Right kidney (tissue), 1 donor: Measurements from ENCODE around the gene OR1I1.

Source experiments
- DNase-seq: peaks from one replicate; pipeline ENCODE4 v3.0.0-alpha.2; 2016

OR1I1 gene

DNA sequence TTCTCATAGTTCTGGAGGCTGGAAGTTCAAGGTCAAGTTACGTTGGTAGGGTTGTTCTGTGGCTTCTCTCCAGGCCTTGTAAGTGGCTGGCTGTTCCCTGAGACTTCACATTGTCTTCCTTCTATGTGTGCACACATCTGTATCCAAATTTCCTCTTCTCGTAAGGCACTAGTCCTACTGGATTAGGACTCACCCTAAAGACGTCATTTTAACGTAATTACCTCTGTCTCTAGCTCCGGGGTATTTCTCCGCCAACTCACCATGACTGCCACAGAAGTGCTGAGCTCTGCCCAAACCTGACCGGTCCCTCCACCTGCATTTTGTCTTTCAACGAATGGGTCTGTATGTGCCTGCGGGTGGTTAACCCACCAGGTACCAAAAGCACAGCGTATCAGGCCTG is 16.4 kb downstream of the OR1I1 start:
- DNase-seq: no peak

DNA sequence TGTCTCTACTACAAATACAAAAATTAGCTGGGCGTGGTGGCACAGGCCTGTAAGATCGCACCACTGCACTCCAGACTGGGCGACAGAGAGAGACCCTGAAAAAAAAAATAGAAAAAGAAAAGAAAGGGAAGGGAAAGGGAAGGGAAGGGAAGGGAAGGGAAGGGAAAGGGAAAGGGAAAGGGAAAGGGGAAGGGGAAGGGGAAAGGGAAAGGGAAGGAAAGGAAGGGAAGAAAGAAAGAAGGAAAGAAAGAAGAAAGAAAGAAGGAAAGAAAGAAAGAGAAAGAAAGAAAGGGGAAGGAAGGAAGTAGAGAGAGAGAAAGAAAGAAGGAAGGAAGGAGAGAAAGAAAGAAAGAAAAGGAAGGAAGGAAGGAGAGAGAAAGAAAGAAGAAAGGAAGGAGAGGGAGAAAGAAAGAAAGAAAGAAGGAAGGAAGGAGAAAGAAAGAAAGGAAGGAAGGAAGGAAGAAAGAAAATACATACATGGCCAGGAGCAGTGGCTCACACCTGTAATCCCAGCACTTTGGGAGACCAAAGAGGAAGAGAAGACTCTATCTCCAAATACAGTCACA is 17.1 kb downstream of the OR1I1 start:
- DNase-seq: no peak

DNA sequence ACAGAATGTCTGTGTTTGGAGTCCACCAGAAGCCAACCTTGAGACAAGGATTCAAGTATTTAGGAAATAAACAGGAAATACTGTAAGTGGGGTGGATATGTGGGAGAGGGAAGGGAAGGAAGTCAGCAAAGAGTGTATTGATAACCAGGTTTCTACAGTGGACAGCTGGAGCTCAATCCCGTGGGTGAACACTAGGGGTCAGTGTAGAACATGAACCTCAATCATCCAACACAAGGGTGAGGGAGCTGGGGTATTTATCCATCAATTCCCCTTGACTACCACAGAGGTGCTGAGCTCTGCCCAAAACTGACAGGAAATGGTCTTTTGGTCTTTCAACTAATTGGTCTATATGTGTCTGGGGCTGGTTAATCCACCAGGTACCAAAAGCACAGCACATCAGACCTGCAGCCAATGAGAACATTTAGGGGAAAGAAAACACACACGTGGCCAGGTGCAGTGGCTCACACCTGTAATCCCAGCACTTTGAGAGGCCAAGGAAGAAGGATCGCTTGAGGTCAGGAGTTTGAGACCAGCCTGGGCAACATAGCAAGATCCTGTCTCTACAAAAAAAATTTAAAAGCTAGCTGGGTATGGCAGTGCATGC is 19.6 kb downstream of the OR1I1 start:
- DNase-seq: no peak

DNA sequence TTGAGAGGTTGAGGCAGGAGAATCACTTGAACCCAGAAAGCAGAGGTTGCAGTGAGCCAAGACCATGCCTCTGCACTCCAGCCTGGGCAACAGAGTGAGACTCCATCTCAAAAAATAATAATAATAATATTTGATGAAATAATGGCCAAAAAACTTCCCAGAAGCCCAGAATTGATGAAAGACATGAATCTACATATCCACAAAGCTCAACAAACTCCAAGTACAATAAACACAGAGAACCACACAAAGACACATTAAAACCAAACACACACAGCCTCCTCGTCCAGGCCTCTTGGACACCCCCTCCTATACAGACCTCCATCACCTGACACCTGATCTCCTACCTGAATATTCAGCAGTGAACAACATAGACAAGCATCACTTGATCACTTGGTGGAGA is 22.0 kb downstream of the OR1I1 start:
- no peak for DNase-seq

DNA sequence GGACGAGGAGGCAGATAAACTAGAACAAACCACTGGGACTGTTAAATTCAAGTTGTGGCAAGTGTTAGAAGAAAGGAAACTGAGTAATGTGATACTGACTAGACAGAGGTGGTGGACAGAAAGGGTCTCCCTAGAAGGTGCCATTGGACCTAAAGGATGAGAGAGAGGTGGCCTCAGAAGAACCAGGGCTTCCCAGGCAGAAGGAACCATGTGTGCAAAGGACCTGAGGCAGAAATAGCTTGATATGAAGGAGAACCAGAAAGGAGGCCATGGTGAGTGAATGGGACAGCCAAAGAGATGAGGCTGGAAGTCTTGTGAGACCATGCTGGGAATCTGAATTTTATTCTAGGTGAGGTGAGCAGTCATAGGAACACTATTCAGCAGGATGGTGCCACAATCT is 22.4 kb downstream of the OR1I1 start:
- no peak for DNase-seq

DNA sequence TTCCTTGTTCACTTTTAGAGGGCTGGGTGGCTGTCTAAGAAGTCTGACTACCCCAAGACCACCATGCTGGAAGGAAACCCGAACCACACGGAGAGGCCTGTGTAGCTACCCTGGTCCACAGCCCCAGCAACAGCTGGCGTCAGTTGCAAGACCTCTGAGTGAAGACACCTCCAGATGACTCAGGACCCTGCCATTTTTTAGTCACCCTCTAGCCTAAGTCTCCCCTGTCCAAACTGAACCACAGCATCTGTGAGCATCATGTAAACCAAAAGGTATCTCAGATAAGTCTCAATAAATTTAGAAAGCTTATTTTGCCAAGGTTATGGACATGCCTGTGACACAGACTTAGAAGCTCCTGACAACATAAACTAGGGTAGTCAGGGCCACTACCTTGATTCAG is 23.0 kb downstream of the OR1I1 start:
- DNase-seq: no peak

DNA sequence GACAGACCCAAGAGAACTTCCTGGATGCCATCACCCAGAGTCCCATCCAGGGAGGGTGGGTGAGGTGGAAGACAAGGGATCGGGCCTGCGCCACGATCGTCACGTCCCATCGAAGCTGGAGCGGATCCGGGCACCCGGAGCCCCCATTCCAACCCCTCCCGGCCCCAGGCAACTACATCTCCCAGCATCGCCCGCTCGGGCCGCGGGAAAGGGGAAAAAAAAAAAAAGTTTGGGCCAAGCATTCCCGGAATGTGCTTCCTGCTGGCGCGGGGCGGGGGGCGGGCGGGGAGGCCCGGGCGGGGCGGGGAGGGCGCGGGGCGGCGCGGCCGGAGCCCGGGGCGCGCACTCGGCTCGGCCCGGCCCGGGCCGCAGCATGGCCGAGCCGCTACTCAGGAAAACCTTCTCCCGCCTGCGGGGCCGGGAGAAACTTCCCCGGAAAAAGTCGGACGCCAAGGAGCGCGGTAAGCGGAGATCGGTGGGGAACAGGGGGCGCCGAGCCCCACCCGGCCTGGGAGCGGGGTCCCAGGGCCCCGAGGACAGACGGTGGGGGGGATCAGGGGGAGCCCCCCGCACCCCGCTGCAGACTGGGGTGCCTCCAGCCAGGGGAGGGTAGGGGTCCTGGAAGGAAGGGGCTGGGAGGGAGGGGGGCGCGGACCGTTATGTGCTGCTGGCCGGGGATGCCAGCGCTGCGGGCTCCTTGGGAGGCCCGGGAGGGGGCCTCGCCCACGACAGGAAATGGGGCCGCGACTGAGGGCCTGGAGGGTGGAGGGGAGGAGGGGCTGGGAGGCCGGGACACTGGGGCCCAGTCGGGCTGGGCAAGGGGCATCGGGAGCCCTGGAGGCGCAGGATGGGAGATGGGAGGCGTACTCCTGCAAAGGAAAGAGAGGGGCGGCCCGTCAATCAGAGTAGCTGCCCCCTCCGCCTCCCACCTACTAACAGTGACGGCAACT is 25.3 kb downstream of the OR1I1 start, which contains the start of gene SYDE1:
Gene SYDE1 (plus strand): TSS at position 341 of the 950 bp plus-strand sequence. CDS start 33 bp downstream, at position 374.
- peak; percentile 66 for DNase-seq

DNA sequence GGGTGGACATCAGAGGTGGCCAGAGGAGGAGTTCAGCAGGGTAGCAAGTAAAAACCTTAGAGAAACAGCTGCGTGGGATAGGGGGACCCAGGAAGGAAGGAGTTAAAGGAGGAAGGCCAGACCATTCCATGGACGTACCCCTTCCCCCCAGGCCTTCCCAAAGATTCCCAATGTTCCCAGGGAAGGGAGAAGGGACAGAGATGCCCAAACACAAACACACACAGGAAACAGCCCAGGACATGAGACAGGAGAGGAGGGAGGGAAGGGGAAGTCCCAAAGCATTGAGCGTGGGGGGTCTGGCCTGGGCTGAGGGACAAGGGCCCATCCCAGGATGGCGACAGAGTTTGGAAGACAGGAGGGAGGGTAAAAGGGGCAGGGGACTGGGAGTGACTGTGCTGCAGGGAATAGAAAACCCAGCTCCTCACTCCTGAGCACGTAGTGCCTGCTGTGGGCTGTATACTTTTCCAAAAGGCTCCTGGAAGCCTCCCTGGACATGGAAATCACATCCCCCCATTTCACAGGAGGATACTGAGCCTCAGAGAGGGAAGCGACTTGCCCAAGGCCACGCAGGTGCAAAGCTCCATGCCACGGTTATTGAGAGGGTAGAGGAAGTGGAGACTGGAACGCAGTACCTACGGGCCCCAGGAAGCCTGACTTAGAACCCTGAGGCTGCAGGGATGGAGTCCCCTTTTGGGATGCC is 26.3 kb downstream of the OR1I1 start:
- peak; percentile 34 for DNase-seq

DNA sequence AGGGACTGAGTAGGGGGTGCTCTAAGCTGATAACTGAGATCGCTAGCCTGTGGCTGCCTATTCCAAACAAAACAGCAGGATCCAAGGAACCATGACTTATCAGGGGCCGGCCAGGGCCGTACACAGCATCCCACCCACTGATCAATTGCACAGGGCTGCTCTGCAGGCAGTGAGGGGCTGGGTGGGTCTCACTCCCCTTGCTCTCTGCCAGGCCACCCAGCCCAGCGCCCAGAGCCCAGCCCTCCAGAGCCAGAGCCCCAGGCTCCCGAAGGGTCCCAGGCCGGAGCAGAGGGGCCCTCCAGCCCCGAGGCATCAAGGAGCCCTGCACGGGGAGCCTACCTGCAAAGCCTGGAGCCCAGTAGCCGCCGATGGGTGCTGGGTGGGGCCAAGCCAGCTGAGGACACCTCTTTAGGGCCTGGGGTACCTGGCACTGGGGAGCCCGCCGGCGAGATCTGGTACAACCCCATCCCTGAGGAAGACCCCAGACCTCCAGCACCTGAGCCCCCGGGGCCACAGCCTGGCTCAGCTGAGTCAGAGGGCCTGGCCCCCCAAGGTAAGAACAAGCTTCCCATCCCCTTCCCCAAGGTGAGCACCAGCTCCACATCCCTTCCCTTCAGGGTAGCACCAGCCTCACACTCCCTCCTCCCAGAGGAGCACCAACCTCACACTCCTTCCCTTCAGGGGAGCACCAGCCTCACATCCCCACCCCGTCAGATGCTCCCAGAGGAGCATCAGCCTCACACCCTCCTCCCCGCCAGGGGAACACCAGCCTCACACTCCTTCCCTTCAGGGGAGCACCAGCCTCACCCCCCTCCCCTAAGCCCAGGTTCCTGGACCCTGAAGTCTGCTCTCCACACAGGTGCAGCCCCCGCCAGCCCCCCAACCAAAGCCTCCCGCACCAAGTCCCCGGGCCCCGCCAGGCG is 27.1 kb downstream of the OR1I1 start:
- no peak for DNase-seq

DNA sequence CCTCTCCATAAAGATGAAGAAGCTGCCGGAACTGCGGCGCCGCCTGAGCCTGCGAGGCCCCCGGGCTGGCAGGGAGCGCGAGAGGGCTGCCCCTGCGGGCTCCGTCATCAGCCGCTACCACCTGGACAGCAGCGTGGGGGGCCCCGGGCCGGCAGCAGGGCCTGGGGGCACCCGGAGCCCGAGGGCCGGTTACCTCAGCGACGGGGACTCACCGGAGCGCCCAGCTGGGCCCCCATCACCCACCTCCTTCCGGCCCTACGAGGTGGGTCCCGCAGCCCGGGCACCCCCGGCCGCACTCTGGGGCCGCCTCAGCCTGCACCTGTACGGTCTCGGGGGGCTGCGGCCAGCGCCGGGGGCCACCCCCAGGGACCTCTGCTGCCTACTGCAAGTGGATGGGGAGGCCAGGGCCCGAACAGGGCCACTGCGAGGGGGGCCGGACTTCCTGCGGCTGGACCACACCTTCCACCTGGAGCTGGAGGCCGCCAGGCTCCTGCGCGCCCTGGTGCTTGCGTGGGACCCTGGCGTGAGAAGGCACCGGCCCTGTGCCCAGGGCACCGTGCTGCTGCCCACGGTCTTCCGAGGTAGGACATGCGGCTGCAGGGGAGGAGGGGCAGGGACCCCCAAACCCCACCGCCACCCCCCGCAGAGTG is 27.9 kb downstream of the OR1I1 start:
- DNase-seq: no peak

DNA sequence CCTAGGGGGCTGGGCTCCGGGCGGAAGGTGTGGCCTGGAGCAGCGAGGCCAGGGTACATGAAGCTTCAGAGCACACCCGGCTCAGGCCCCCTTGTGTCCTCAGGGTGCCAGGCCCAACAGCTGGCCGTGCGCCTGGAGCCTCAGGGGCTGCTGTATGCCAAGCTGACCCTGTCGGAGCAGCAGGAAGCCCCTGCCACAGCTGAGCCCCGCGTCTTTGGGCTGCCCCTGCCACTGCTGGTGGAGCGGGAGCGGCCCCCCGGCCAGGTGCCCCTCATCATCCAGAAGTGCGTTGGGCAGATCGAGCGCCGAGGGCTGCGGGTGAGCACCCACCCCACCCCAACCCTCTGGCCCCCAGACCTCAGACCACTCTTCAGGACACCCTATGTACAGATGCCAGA is 28.4 kb downstream of the OR1I1 start:
- DNase-seq: no peak

DNA sequence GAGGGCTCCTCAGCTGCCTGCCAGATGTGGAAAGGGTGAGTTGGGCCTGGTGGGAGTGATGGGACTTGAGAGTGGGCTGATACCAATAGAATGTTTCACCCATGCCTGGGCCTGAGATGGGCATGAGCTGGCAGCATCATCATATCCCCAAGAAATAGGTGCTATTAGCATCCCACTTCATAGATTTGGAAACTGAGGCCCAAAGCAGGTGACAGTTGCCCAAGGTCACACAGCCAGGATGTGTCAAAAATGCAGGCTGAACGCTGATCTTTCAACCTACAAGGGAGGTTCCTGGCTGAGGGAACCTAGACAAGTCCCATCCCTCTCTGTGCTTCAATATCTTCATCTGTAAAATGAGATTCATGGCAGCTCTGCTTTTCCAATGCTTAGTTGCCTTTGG is 29.7 kb downstream of the OR1I1 start:
- DNase-seq: no peak

DNA sequence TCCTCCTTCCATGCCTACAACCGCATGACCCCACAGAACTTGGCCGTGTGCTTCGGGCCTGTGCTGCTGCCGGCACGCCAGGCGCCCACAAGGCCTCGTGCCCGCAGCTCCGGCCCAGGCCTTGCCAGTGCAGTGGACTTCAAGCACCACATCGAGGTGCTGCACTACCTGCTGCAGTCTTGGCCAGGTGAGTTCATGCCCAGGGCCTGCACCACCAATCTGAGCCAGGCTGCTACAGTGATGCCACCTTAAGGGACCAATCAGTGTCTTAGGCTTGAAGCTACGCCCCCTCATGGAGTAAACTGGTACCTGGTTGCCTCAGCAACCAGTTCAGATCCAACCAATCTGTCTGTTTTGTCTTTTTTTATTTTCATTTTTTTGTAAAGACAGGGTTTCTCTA is 30.4 kb downstream of the OR1I1 start:
- no peak for DNase-seq

DNA sequence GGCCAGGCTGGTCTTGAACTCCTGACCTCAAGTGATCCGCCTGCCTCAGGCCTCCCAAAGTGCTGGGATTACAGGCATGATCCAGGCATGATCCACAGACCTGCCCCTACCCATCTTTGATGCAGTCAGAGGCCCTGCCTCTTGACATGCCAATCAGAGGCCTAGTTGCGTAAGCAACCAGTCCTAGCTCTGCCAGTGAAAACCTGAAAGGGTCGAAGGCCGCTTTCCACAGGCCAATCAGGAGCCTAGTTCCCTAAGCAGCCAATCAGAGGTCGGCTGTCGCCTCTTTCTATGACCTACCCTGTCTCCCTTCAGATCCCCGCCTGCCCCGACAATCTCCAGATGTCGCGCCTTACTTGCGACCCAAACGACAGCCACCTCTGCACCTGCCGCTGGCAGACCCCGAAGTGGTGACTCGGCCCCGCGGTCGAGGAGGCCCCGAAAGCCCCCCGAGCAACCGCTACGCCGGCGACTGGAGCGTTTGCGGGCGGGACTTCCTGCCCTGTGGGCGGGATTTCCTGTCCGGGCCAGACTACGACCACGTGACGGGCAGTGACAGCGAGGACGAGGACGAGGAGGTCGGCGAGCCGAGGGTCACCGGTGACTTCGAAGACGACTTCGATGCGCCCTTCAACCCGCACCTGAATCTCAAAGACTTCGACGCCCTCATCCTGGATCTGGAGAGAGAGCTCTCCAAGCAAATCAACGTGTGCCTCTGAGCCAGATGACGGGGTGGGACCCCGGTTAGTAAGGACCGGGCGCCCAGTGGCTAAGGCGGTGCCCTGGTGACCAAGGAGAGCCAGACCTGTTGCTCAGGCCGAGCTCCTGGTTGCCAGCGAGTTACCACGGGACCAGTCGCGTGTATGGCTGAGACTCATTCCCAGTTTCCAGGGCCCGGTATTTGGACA is 31.5 kb downstream of the OR1I1 start:
- no peak for DNase-seq

DNA sequence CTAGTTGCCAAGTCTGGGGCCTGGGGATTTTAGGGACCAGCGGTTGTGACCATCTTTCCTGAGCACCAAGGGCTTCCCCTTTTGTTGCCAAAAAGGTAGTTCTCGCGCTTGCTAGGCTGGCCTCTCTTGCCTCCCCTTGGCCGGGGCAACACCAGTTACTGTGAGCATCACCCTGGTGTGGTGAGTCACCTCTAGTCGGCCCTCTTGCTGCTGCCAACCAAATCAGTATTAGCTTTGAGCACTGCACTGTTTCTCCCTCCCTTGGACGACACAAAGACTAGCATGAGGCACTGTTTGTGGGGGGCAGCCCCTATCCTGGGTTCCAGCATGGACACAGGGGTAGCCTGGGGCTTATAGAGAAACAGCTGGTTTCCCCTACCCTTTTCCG is 32.1 kb downstream of the OR1I1 start:
- DNase-seq: no peak

DNA sequence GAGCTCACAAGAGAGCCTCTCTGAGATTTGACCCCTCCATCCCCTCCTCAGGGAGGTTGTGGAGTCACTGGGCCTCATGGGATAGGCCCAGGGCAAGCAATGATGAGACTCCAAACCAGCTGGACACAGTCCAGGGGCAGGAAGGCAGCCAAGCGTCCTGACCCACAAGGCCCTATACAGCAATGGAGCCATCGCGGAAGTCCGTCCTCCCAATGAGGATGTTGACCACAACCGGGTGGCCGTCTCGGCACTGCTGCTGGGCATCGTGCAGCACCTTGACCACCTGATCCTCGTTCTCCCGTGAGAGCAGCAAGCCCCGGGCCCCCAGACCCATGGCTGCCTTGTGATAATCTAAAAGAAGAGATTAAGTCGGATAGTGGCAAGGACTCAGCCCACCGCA is 33.1 kb downstream of the OR1I1 start:
- no peak for DNase-seq

DNA sequence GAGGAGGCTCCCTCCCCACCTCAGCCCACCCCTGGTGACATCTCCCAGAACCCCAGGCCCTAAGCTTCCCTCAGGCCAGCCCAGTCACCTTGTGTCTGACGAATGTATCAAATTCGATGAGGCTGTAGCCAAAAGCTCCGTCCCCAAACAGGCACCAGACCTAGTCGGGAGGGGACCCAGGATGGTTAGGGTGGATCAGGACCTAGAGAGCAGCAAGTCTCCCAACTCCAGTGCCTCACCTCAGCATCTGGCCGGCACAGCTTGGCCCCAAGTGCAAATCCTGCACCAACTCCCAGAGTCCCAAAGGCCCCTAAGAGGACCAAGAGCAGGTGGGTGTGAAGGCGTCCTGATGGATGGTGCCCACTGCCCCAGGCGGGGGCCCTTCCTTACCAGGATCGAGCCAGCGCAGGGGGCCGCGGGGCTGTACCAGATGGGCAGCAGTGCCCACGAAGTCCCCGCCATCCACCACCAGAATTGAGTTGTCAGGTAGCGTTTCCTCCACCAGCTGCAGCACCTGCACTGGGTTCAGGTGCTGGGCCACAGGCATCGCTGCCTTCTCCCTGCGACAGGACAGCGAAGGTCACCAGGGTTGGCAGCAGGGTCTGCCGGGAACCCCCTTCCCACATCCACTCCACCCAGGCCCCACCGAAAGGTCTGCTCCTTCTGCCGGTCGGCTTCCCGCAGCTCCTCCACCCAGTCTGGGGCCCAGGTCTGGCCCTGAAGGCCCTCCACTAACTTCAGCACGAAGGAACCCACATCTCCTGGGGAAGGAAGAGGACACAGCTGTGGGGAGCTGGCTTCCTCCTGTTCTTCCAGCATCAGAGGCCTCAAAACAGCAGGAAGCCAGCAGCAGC is 34.0 kb downstream of the OR1I1 start:
- no peak for DNase-seq

DNA sequence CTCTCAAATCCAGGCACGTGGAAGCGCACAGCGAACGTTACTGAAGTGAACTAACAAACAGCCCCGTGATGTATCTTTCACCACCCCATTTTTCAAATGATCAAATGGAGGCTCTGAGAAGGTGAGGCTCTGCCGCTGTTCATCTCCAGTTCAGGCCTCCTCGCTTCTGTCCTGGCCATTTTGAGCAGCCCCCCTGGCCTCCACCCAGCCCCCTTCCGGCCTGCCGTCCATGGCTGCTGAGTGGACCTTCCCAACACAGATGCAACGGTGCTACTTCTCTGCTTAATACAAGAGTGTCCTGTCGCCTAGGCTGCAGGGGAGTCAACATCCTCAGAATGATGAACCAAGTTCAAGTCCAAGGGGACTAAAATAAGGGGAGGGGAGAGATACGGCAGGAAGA is 34.8 kb downstream of the OR1I1 start:
- no peak for DNase-seq

DNA sequence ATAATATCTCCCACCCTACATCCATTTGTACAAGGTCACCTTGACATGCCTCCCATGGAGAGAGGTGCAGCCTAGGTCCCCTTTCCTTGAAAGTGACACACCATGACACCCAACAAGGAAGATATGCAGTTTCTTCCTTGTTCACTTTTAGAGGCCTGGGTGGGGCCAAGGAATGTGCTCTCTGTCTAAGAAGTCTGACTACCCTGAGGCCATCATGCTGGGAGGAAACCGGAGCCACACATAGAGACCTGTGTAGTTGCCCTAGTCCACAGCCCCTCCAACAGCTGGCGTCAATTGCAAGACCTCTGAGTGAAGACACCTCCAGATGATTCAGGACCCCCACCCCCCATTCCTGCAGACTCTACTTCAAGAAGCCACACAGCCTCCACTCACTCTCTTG is 36.2 kb downstream of the OR1I1 start:
- no peak for DNase-seq
